Ishikawa (cell line): ENCODE measurements around the gene STK32A.

Experiments
- CEBPB ChIP-seq: IDR thresholded peaks from 2 replicates; pipeline ENCODE4 v1.6.1; 2012
- CREB1 ChIP-seq: IDR thresholded peaks from 2 replicates; pipeline ENCODE4 v1.6.1; 2012; ENCODE audit warnings: low read depth
- EGR1 ChIP-seq: IDR thresholded peaks from 2 replicates; pipeline ENCODE4 v1.6.1; 2012
- EP300 ChIP-seq: IDR thresholded peaks from 2 replicates; pipeline ENCODE4 v1.6.1; 2012; ENCODE audit warnings: borderline replicate concordance
- FOXM1 ChIP-seq: IDR thresholded peaks from 2 replicates; pipeline ENCODE4 v1.6.1; 2012; ENCODE audit warnings: low read depth, borderline replicate concordance
- NFIC ChIP-seq: IDR thresholded peaks from 2 replicates; pipeline ENCODE4 v1.6.1; 2012
- RAD21 ChIP-seq: IDR thresholded peaks from 2 replicates; pipeline ENCODE4 v1.6.1; 2012; ENCODE audit warnings: low read depth
- TAF1 ChIP-seq: IDR thresholded peaks from 2 replicates; pipeline ENCODE4 v1.6.1; 2012; ENCODE audit warnings: low read depth, mild to moderate bottlenecking
- TCF12 ChIP-seq: IDR thresholded peaks from 2 replicates; pipeline ENCODE4 v1.6.1; 2012; ENCODE audit warnings: low read depth
- TEAD4 ChIP-seq: IDR thresholded peaks from 2 replicates; pipeline ENCODE4 v1.6.1; 2012
- YY1 ChIP-seq: IDR thresholded peaks from 2 replicates; pipeline ENCODE4 v1.6.1; 2012; ENCODE audit warnings: low read depth
- ZBTB7A ChIP-seq: IDR thresholded peaks from 2 replicates; pipeline ENCODE4 v1.6.1; 2012; ENCODE audit warnings: low read depth
- TF ChIP-seq, protein P1 (sequence below): IDR thresholded peaks from 2 replicates; pipeline ENCODE4 v1.6.1; 2012; ENCODE audit warnings: low read depth, mild to moderate bottlenecking
- TF ChIP-seq, protein P2 (sequence below): IDR thresholded peaks from 2 replicates; pipeline ENCODE4 v1.6.1; 2012
- TF ChIP-seq, protein P3 (sequence below): IDR thresholded peaks from 2 replicates; pipeline ENCODE4 v1.6.1; 2012

The STK32A gene

DNA sequence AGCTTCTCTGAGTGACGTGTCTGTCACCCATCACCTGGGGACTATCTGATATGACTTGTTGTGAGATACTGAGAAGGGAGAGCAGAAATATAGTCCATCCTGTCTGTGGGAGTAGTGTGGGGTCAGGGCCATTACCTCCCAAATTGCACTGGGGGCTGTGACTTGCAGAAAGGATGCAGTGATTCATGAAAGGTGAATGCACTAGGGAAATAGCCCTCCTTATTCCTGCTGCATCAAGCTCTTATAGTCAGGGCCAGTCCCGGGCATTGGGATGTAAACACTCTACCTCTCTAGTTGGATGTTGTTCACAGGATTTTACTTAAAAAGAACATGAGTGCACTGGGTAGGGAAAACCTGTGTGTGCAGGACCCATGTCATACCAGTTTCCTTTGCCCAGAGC lies 124.8 kb downstream of the STK32A start:
- no peak for TF ChIP-seq NFIC
- TF ChIP-seq CREB1 = no peak
- no peak for TF ChIP-seq RAD21
- TF ChIP-seq TCF12 = no peak
- TF ChIP-seq ZBTB7A = no peak
- TF ChIP-seq TAF1 = no peak
- TF ChIP-seq YY1 = no peak
- TF ChIP-seq FOXM1 = no peak
- TF ChIP-seq, protein P1, sequence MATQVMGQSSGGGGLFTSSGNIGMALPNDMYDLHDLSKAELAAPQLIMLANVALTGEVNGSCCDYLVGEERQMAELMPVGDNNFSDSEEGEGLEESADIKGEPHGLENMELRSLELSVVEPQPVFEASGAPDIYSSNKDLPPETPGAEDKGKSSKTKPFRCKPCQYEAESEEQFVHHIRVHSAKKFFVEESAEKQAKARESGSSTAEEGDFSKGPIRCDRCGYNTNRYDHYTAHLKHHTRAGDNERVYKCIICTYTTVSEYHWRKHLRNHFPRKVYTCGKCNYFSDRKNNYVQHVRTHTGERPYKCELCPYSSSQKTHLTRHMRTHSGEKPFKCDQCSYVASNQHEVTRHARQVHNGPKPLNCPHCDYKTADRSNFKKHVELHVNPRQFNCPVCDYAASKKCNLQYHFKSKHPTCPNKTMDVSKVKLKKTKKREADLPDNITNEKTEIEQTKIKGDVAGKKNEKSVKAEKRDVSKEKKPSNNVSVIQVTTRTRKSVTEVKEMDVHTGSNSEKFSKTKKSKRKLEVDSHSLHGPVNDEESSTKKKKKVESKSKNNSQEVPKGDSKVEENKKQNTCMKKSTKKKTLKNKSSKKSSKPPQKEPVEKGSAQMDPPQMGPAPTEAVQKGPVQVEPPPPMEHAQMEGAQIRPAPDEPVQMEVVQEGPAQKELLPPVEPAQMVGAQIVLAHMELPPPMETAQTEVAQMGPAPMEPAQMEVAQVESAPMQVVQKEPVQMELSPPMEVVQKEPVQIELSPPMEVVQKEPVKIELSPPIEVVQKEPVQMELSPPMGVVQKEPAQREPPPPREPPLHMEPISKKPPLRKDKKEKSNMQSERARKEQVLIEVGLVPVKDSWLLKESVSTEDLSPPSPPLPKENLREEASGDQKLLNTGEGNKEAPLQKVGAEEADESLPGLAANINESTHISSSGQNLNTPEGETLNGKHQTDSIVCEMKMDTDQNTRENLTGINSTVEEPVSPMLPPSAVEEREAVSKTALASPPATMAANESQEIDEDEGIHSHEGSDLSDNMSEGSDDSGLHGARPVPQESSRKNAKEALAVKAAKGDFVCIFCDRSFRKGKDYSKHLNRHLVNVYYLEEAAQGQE = no peak
- TF ChIP-seq, protein P2, sequence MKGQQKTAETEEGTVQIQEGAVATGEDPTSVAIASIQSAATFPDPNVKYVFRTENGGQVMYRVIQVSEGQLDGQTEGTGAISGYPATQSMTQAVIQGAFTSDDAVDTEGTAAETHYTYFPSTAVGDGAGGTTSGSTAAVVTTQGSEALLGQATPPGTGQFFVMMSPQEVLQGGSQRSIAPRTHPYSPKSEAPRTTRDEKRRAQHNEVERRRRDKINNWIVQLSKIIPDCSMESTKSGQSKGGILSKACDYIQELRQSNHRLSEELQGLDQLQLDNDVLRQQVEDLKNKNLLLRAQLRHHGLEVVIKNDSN = no peak
- TF ChIP-seq EP300 = no peak
- TF ChIP-seq EGR1 = no peak
- no peak for TF ChIP-seq TEAD4
- TF ChIP-seq, protein P3, sequence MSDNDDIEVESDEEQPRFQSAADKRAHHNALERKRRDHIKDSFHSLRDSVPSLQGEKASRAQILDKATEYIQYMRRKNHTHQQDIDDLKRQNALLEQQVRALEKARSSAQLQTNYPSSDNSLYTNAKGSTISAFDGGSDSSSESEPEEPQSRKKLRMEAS = no peak
- TF ChIP-seq CEBPB = no peak

GRCh38 chr5:147360816-147361215 lies 126.0 kb downstream of the STK32A start:
- TF ChIP-seq CEBPB (no peak), EGR1 (no peak), TCF12 (no peak), EP300 (no peak), FOXM1 (no peak), NFIC (no peak), CREB1 (no peak), TAF1 (no peak), YY1 (no peak), ZBTB7A (no peak), TEAD4 (no peak), RAD21 (no peak)
- TF ChIP-seq, protein P2 = no peak
- TF ChIP-seq, protein P1 = no peak
- TF ChIP-seq, protein P3 = no peak

- TF ChIP-seq EP300 (no peak), CEBPB (no peak), EGR1 (no peak), RAD21 (no peak), TEAD4 (no peak), YY1 (no peak), FOXM1 (no peak), CREB1 (no peak), ZBTB7A (no peak), TAF1 (no peak), NFIC (no peak), TCF12 (no peak)
- TF ChIP-seq, protein P1 = no peak
- TF ChIP-seq, protein P3 = no peak
- TF ChIP-seq, protein P2 = no peak
Measured at GRCh38 chr5:147361441-147362175, 126.8 kb downstream of the STK32A start.
